Activated CD8-positive, alpha-beta memory T cell treated with anti-CD3 and anti-CD28 coated beads, Interleukin-2, amount 10 ng/mL, durations not matched to agents 7 days and 5 days (primary cell): ENCODE results near the gene PHF2. TPM values are rescaled to one million over a fixed set of nuclear protein-coding genes. Genes with fewer than 3 reads are reported as not detected.

Experiments used
- ATAC-seq: fragments of 150-1000 bp; cut with Tn5 transposase; one replicate; pipeline ENCODE4 v1.10.0; 2021; ENCODE audit warnings: moderate library complexity
- CTCF ChIA-PET: fragments of 350-600 bp; sonication (Branson Sonifier 250); formaldehyde crosslinking; loops from one replicate; lab custom pipeline; 2021; ENCODE audit warnings: antibody characterized with exemption; lab: Charles Lee
- DNase-seq: peaks from one replicate; pipeline ENCODE4 v3.0.0-alpha.2; 2020
- H3K27ac Mint-ChIP-seq: one replicate; pipeline ENCODE4 v1.8.0; 2021; ENCODE audit warnings: mild to moderate bottlenecking, mixed read lengths
- H3K27me3 Mint-ChIP-seq: one replicate; pipeline ENCODE4 v1.8.0; 2021; ENCODE audit warnings: mixed read lengths
- H3K36me3 Mint-ChIP-seq: one replicate; pipeline ENCODE4 v1.8.0; 2021; ENCODE audit warnings: mild to moderate bottlenecking, mixed read lengths
- H3K4me1 Mint-ChIP-seq: one replicate; pipeline ENCODE4 v1.8.0; 2021; ENCODE audit warnings: mixed read lengths
- H3K4me3 Mint-ChIP-seq: one replicate; pipeline ENCODE4 v1.8.0; 2021; ENCODE audit warnings: mild to moderate bottlenecking, moderate library complexity, mixed read lengths
- H3K9me3 Mint-ChIP-seq: one replicate; pipeline ENCODE4 v1.8.0; 2022; ENCODE audit warnings: low read depth, mixed read lengths
- total RNA-seq, 2 experiments: library from RNA; stranded (reverse); gene quantifications; one replicate each; pipeline ENCODE4 v1.2.3, GENCODE V29; 2021

Gene PHF2
- total RNA-seq, 2 experiments from 2014 or later = 25.1 to 26.3 TPM

DNA sequence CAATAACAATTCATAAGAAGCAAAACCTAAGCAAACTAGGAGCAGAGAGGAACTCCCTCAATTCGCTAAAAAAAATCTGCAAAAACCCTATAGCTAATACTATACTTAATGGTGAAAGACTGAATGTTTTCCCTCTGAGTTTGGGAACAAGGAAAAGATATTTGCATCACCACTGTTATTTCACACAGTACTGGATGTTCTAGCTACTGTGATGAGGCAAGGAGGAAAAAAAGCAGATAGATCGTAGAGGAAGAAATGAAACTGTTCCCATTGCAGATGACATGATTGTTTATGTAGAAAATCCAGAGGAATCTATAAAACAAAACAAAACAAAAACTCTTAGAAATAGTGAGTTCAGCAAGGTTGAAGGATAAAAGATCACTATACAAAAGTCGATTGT, 116.7 kb downstream of the PHF2 start:
- peaks cover 1% of the 10 kb centered on the region for H3K36me3 Mint-ChIP-seq

DNA sequence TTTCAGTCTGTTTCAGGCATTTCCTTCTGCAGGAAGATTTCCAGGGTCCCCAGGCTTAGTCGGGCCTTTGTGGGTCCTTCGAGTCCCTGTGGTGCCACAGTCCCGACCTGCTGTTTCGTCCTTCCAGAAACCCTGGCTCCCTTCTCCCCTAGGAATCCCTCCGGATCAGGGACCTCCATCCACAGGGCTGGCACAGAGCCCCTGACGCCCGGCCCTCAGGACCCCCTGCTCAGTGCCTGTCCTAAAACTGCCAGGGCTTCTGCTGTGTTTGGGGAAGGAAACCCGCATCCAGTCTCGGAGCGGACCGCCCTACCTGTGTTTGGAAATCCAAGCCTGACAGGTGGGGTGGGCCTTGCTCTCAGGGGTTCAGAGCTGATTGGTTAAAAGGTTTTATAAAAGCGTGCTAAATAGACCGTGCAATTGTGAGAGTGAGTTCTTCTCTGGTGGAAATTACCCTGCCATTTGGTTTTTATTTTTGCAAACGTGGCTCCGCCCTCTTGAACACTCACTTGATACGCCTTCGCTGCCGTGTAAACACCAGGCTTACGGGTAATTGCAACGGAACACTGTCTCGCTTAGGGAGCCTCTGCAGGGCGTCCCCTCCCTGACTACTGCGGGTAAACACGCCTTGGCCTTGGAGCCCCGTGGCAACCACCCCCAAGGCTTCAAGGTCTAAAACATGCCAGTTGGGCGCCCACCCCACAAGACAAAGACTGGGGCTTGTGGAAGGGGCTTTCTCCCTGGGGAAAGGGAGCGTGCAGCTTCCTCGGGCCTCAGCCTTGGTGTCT, 121.2 kb downstream of the PHF2 start:
- no peak for ATAC-seq

More for the DNA sequence above, 116.7 kb downstream of the PHF2 start:
- H3K9me3 Mint-ChIP-seq = peaks cover 10% of the 10 kb centered on the region
- ATAC-seq (no peak), DNase-seq (no peak)
- CTCF ChIA-PET = no interaction called here
- H3K4me1 Mint-ChIP-seq = no peaks in the 10 kb centered on the region
- H3K4me3 Mint-ChIP-seq = no peak overlapping the region
- no peak overlapping the region for H3K27ac Mint-ChIP-seq
- peaks cover 17% of the 10 kb centered on the region for H3K27me3 Mint-ChIP-seq

DNA sequence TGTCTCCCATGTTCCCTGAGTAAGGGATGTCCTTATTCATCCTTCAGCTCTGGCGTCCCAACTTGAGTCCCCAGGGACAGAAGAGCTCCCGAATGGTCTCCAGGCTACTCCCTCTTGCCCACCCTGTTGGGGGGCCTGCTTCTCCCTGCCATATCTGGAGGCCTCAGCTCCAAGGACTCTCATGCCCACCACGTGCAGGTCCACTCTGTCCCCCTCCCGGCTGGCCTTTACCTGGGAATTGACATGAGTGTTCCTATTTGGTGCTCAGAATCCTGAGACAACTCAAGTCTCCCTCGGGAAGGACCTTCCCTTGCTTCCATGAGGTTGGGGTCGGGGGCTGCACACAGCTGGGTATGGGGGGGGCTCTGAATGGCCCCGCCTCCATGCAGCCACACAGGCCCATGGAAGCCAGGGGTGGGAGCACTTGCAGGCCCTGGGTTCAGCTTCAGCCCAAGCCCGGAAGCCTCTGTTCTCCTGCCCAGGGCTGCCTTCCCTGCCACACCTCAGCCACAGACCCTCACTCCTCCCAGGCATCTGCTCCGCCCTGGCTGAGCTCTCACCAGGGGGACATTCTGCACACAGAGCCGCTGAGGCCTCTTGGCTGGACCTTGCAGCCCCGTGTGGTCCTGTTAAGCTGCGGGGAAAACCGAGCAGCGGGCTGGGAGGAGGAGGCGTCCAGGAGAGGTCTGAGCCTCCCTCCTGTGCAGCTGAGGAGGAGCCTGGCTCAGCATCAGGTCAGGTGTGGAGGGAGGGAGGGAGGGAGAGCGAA, 121.9 kb downstream of the PHF2 start:
- DNase-seq (no peak), ATAC-seq (no peak)
- H3K36me3 Mint-ChIP-seq = no peaks in the 10 kb centered on the region
- no peaks in the 10 kb centered on the region for H3K4me1 Mint-ChIP-seq
- no peak overlapping the region for H3K27ac Mint-ChIP-seq
- no peak overlapping the region for H3K4me3 Mint-ChIP-seq
- peaks cover 5% of the 10 kb centered on the region for H3K27me3 Mint-ChIP-seq
- peaks cover 2% of the 10 kb centered on the region for H3K9me3 Mint-ChIP-seq
- CTCF ChIA-PET = no interaction called here

More for the DNA sequence above, 121.2 kb downstream of the PHF2 start:
- no peak overlapping the region for H3K27ac Mint-ChIP-seq
- no peaks in the 10 kb centered on the region for H3K36me3 Mint-ChIP-seq
- DNase-seq = peak; percentile 19
- H3K4me1 Mint-ChIP-seq = no peaks in the 10 kb centered on the region
- peaks cover 2% of the 10 kb centered on the region for H3K9me3 Mint-ChIP-seq
- peaks cover 8% of the 10 kb centered on the region for H3K27me3 Mint-ChIP-seq
- no peak overlapping the region for H3K4me3 Mint-ChIP-seq
- CTCF ChIA-PET = no interaction called here

DNA sequence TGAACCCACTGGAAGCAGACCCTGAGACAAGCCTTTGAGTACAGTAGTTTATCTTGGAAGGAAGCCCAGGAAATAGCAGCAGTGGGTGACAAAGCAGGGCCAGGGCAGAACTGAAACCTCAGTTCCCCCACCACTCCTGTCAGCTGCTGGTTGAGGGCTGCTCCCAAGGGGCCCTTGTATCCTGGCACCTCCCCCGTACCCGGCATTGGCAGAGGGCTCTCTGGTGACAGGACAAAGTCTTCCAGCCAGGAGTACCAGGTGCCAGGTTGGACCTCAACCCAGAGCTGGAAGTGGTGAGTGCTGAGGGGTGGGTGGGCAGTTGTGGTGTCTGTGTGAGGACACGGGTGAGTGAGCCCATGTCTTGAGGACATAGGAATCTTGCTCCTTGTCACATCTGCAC, 123.3 kb downstream of the PHF2 start:
- Mint-ChIP-seq H3K4me3 (no peak overlapping the region), H3K4me1 (no peaks in the 10 kb centered on the region), H3K9me3 (peaks cover 2% of the 10 kb centered on the region), H3K27ac (no peak overlapping the region), H3K27me3 (no peaks in the 10 kb centered on the region), H3K36me3 (no peaks in the 10 kb centered on the region)
- no peak for ATAC-seq
- DNase-seq = no peak
- CTCF ChIA-PET = interaction anchor here (0.9 kb wide), 1 partner anchor 17 kb away, joined by 3 read pairs; no protein-coding TSS in a partner anchor

DNA sequence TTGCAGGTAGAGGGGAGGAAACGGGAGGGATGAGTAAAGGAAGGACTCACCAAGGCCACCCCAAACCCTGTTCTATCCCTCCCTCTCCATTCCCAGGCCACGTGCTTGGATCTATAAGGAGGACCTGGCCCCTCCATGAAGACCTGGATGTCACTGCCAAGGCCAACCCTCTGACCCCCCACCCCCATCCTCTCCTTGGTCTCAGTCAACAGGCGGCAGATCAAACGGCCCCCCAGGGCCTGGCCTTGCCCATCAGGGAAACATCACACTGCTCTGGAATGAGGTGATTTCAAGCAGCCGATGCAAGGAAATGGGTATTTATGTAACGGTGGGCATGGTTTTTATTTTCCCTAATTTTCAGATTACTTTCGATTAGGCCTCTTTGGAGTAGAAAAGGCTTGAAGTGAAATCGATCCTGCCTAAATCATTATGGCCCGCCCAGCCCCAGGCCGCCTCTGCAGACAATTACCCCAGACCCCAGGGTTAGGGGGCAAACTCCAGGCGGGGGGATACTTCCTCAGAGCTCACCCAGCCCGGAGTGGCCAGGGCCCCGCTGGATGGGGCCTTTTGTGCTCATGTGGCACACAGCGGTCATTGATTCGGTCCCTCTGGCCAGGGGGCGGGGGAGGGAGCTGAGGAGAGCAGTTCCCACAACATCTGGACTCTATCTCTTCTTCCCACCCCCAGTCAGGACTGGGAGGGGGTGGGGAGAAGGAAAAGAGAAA, 125.3 kb downstream of the PHF2 start:
- Mint-ChIP-seq H3K9me3 (peaks cover 2% of the 10 kb centered on the region), H3K4me1 (no peaks in the 10 kb centered on the region), H3K27ac (no peak overlapping the region), H3K4me3 (no peak overlapping the region), H3K36me3 (no peaks in the 10 kb centered on the region), H3K27me3 (peaks cover 10% of the 10 kb centered on the region)
- DNase-seq (peak; percentile 36), ATAC-seq (no peak)
- CTCF ChIA-PET = no interaction called here

DNA sequence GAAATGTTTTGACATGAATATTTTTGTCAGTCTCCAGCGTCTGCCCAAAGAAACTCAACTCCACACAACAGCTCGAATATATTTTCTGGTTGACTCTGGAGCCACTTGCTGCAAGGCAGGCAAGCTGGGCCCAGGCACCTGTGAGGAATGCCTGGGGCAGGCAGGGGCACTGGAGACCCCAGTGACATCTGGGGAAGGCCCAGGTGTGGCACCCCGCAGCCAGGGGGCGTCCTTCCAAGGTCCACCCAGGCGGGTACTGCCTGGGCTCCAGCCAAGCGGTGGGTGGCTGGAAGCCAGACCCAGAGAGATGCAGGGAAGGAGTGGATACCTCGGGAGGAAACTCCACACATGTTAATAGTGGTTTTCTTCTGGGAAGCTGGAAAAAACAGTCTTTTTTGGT, 125.9 kb downstream of the PHF2 start:
- no peak overlapping the region for H3K4me3 Mint-ChIP-seq
- ATAC-seq (no peak), DNase-seq (peak; percentile 19)
- CTCF ChIA-PET = no interaction called here
- H3K27ac Mint-ChIP-seq = no peak overlapping the region
- H3K4me1 Mint-ChIP-seq = no peaks in the 10 kb centered on the region
- peaks cover 10% of the 10 kb centered on the region for H3K27me3 Mint-ChIP-seq
- H3K36me3 Mint-ChIP-seq = no peaks in the 10 kb centered on the region
- H3K9me3 Mint-ChIP-seq = peaks cover 2% of the 10 kb centered on the region

DNA sequence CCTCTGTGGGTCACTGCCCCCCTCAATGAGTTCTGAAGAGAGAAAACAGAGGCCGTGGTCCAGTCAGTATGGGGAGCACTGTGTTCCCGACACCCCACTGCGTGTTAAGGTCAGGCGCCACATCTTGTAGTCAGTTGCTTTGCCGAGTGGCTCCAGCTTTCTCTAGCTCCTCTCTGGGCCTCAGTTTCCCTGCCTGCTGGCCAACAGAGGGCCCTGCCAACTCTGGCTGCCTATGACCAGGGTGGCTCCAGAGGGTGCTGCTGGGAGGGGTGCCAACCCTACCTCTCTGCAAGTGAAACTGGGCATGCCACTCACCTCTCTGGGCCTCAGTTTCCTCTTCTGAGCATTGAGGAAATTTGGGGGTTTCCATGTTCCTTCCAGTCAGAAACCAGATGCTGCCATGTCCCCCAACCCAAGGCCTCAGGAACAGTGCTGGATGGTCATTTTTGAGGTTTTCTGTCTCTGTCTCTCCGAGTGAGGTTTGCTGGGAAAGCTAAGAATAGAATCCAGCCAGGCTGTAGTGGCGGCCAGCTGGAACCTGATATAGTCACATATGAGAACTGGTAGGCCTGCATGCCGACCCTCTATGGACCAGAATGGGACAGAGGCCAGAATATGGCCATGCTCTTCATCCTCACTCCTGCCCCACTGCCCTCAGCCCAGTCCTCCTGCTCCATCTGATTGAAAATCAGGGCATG, 132.1 kb downstream of the PHF2 start:
- DNase-seq = peak; percentile 21
- H3K9me3 Mint-ChIP-seq = no peaks in the 10 kb centered on the region
- H3K27me3 Mint-ChIP-seq = peaks cover 10% of the 10 kb centered on the region
- H3K4me1 Mint-ChIP-seq = peaks cover under 1% of the 10 kb centered on the region
- ATAC-seq = no peak
- CTCF ChIA-PET = no interaction called here
- H3K27ac Mint-ChIP-seq = no peak overlapping the region
- no peak overlapping the region for H3K4me3 Mint-ChIP-seq
- no peaks in the 10 kb centered on the region for H3K36me3 Mint-ChIP-seq

DNA sequence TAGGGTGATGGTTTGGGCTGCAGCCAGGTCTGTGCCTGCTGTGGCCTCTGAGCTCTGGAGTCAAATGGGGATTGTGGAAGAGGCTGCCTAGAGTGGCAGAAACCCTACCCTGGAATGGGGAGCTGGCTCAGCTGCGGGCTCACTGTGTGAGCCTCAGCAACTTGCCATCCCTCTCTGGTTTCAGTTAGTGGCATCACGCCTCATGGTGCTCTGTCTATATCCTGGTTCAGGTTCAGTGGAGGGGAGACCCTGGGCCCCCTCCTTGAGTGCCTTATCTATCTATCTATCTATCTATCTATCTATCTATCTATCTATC, 132.6 kb downstream of the PHF2 start:
- CTCF ChIA-PET = no interaction called here

DNA sequence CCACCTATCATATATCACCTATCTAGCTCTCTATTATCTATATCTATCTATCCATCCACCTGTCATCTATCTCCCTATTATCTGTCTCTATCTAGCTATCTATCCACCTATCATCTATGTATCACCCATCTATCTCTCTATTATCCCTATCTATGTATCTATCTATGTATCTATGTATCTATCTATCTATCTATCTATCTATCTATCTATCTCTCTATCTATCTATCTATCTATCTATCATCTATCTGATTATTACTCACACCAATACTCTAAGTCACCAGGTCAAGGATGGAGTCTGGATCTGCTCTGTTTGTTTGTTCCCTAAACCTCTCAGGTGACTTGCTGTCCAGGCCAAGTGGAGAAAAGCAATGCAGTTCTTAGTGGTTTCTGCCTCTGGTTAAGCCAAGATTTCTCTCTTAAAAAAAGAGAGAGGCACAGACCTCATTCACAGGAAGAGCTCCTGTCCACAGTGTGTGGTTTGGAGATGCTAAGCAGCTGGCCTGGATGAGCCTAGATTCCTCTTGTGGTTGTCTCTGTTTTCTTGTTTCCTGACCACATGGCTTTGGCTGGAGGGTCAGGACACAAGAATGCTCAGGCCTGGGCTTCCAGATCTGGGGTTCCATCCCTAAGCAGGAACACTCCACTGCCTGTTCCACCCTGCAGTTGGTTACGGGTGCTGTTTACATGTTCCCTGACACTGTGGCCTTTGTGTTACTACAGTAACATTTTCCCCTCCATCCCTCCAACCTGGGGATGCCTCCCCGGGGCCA, 133.4 kb downstream of the PHF2 start:
- ATAC-seq = no peak
- H3K9me3 Mint-ChIP-seq = no peaks in the 10 kb centered on the region
- no peak overlapping the region for H3K27ac Mint-ChIP-seq
- DNase-seq = no peak
- CTCF ChIA-PET = no interaction called here
- H3K4me3 Mint-ChIP-seq = no peak overlapping the region
- peaks cover 5% of the 10 kb centered on the region for H3K4me1 Mint-ChIP-seq
- H3K27me3 Mint-ChIP-seq = peaks cover 12% of the 10 kb centered on the region
- H3K36me3 Mint-ChIP-seq = no peaks in the 10 kb centered on the region

More for the DNA sequence above, 132.6 kb downstream of the PHF2 start:
- H3K9me3 Mint-ChIP-seq = no peaks in the 10 kb centered on the region
- no peak for ATAC-seq
- H3K4me3 Mint-ChIP-seq = no peak overlapping the region
- peaks cover 10% of the 10 kb centered on the region for H3K27me3 Mint-ChIP-seq
- peaks cover 5% of the 10 kb centered on the region for H3K4me1 Mint-ChIP-seq
- no peak overlapping the region for H3K27ac Mint-ChIP-seq
- H3K36me3 Mint-ChIP-seq = no peaks in the 10 kb centered on the region
- DNase-seq = no peak

DNA sequence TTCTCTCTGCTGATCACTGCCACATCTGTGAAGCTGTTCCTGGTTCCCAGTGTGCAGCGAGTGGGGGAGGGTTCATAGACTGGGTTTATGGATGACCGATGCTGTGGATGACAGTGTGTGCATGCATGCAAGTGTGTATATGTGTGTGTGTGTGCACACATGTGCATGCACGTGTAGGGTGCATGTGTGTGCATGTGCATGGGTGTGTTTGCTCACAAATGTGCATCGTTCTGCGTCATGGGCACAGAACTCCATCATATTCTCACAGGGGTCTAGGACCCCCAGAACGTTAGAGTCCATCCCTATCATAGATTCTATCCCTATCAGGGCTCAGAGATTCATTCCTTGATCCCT, 134.0 kb downstream of the PHF2 start:
- Mint-ChIP-seq H3K4me3 (no peak overlapping the region), H3K27ac (no peak overlapping the region), H3K27me3 (peaks cover 11% of the 10 kb centered on the region), H3K36me3 (no peaks in the 10 kb centered on the region), H3K4me1 (peaks cover 5% of the 10 kb centered on the region), H3K9me3 (no peaks in the 10 kb centered on the region)
- DNase-seq = no peak
- ATAC-seq = no peak
- CTCF ChIA-PET = no interaction called here

DNA sequence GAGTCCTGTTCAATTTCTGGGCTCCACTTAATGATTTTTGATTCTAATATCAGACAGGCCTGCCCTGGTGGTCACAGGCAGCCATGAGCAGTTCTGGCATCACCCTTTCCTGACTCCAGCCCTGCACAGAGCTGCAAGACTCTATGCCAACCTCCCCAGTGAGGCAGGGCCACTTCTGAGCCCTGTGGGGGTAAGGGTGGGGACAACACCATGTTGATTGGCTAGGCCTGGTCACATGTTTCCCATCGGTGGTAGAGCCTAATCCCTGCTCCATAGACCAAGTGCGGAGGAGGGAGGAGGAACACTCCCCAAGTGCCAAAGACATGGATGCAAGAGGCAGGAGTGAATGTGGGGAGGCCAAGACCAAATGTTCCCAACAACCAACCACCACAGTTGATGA, 134.6 kb downstream of the PHF2 start:
- ATAC-seq (no peak), DNase-seq (no peak)
- Mint-ChIP-seq H3K4me1 (peaks cover 5% of the 10 kb centered on the region), H3K27ac (no peak overlapping the region), H3K4me3 (no peak overlapping the region), H3K36me3 (no peaks in the 10 kb centered on the region), H3K9me3 (peaks cover 1% of the 10 kb centered on the region), H3K27me3 (peaks cover 5% of the 10 kb centered on the region)
- CTCF ChIA-PET = no interaction called here

DNA sequence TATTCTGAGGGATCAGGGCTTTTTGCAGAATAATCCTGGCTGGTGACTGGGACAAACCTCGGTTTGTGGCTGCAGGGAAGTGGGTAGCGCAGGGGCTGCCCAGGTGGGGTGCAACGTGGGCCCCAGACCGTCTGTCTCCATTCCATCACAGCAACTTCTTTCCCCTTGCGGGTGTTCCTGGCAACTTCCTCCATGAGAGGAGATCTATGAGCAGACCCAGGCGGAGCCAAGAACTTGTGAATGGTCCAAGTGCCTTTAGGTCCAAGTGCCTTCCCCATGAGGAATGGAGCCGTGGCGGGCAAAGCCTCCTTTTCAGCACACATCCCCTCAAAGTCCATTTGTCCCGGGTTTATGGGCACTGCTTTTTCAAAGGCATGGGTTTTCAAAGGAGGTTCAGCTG, 136.5 kb downstream of the PHF2 start:
- H3K4me1 Mint-ChIP-seq = peaks cover 5% of the 10 kb centered on the region
- CTCF ChIA-PET = no interaction called here
- DNase-seq (no peak), ATAC-seq (no peak)
- H3K9me3 Mint-ChIP-seq = peaks cover 4% of the 10 kb centered on the region
- no peaks in the 10 kb centered on the region for H3K36me3 Mint-ChIP-seq
- H3K4me3 Mint-ChIP-seq = no peak overlapping the region
- peaks cover 7% of the 10 kb centered on the region for H3K27me3 Mint-ChIP-seq
- no peak overlapping the region for H3K27ac Mint-ChIP-seq

DNA sequence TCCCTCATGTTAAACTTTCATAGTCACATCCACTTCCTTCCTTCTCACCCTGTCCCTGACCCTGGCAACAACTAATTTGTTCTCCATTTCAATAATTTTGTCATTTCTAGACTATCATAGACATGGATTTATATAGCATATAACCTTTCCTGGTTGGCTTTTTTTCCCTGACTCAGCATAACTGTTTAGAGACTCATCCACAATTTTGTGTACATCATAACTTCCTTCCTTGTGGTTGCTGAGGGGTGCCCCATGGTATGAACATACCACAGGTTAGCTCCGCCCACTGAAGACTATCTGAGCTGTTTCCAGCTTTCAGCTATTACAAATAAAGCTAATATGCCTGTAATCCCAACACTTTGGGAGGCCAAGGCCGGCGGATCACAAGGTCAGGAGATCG, 137.3 kb downstream of the PHF2 start:
- ATAC-seq = no peak

More for the DNA sequence above, 137.3 kb downstream of the PHF2 start:
- no peaks in the 10 kb centered on the region for H3K36me3 Mint-ChIP-seq
- H3K4me3 Mint-ChIP-seq = no peak overlapping the region
- peaks cover 7% of the 10 kb centered on the region for H3K27me3 Mint-ChIP-seq
- H3K27ac Mint-ChIP-seq = no peak overlapping the region
- peaks cover 5% of the 10 kb centered on the region for H3K4me1 Mint-ChIP-seq
- DNase-seq = no peak
- peaks cover 4% of the 10 kb centered on the region for H3K9me3 Mint-ChIP-seq
- CTCF ChIA-PET = no interaction called here
